GM23338 (cell line): Measurements from ENCODE around the gene PNMA1.

Source experiments
- CREB1 ChIP-seq: fragments of 250-450 bp; sonication (Bioruptor Pico); IDR thresholded peaks from 2 replicates; pipeline ENCODE4 v1.5.0; 2020; ENCODE audit warnings: low read depth, mild to moderate bottlenecking, moderate library complexity
- EZH2 ChIP-seq: fragments of 200-600 bp; sonication (generic); IDR thresholded peaks from one replicate; pipeline ENCODE4 v1.8.0; 2017; ENCODE audit warnings: antibody characterized with exemption, mild to moderate bottlenecking, low read depth; ENCODE audit not compliant: unreplicated experiment
- EZH2phosphoT487 ChIP-seq: fragments of 200-600 bp; sonication (generic); IDR thresholded peaks from one replicate; pipeline ENCODE4 v1.8.1; 2018; ENCODE audit warnings: antibody characterized with exemption; ENCODE audit not compliant: unreplicated experiment
- POLR2AphosphoS5 ChIP-seq: IDR thresholded peaks from 2 replicates; pipeline ENCODE4 v1.6.1; 2016; ENCODE audit warnings: antibody characterized with exemption, low read depth
- TF ChIP-seq, protein P1 (sequence below), 2 experiments: fragments of 200-600 bp in 1 of 2; sonication (generic) in 1 of 2; conservative IDR thresholded peaks; 2 replicates each; pipeline versions ENCODE4 v1.5.1 to v1.6.1; 2016 to 2017; ENCODE audit warnings: antibody characterized with exemption in 2 of 2, low read depth in 2 of 2, mild to moderate bottlenecking in 2 of 2, moderate library complexity in 1 of 2
- TF ChIP-seq, protein P2 (sequence below): IDR thresholded peaks from one replicate; pipeline ENCODE4 v1.6.1; 2018; ENCODE audit warnings: antibody characterized with exemption; ENCODE audit not compliant: unreplicated experiment
- TF ChIP-seq, protein P3 (sequence below): IDR thresholded peaks from 2 replicates; pipeline ENCODE4 v1.6.1; 2016; ENCODE audit warnings: antibody characterized with exemption

DNA sequence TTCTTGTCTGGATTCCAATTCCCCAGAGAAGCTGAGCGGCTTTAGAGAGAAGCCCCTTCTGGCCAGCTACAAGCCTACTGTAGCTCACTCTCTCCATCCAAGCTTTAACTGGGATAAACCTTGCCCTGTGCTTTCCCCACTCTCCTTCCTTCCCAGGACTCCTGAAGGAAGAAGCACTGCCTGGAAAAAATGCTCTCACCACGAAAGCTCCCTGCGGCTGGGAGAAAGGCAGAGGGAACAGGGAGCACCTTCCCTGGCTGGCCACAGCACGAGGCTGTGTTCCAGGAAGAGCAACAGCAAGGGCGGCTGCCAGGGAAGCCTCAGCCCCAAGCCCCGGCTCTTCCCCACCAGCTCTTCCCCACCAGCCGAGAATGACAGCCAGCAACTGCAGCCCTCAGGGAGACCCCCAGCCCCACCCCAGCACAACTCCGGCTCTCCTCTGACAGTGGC lies 40.8 kb upstream of the PNMA1 start:
- TF ChIP-seq, protein P1, sequence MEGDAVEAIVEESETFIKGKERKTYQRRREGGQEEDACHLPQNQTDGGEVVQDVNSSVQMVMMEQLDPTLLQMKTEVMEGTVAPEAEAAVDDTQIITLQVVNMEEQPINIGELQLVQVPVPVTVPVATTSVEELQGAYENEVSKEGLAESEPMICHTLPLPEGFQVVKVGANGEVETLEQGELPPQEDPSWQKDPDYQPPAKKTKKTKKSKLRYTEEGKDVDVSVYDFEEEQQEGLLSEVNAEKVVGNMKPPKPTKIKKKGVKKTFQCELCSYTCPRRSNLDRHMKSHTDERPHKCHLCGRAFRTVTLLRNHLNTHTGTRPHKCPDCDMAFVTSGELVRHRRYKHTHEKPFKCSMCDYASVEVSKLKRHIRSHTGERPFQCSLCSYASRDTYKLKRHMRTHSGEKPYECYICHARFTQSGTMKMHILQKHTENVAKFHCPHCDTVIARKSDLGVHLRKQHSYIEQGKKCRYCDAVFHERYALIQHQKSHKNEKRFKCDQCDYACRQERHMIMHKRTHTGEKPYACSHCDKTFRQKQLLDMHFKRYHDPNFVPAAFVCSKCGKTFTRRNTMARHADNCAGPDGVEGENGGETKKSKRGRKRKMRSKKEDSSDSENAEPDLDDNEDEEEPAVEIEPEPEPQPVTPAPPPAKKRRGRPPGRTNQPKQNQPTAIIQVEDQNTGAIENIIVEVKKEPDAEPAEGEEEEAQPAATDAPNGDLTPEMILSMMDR (conservative IDR thresholded peaks at IDR 0.05; ENCODE audit: low read depth in 2 of 2): no peak
- TF ChIP-seq EZH2phosphoT487 (no peak), POLR2AphosphoS5 (no peak), EZH2 (no peak), CREB1 (CRISPR knock-in tag) (no peak)
- TF ChIP-seq, protein P2, sequence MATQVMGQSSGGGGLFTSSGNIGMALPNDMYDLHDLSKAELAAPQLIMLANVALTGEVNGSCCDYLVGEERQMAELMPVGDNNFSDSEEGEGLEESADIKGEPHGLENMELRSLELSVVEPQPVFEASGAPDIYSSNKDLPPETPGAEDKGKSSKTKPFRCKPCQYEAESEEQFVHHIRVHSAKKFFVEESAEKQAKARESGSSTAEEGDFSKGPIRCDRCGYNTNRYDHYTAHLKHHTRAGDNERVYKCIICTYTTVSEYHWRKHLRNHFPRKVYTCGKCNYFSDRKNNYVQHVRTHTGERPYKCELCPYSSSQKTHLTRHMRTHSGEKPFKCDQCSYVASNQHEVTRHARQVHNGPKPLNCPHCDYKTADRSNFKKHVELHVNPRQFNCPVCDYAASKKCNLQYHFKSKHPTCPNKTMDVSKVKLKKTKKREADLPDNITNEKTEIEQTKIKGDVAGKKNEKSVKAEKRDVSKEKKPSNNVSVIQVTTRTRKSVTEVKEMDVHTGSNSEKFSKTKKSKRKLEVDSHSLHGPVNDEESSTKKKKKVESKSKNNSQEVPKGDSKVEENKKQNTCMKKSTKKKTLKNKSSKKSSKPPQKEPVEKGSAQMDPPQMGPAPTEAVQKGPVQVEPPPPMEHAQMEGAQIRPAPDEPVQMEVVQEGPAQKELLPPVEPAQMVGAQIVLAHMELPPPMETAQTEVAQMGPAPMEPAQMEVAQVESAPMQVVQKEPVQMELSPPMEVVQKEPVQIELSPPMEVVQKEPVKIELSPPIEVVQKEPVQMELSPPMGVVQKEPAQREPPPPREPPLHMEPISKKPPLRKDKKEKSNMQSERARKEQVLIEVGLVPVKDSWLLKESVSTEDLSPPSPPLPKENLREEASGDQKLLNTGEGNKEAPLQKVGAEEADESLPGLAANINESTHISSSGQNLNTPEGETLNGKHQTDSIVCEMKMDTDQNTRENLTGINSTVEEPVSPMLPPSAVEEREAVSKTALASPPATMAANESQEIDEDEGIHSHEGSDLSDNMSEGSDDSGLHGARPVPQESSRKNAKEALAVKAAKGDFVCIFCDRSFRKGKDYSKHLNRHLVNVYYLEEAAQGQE: no peak
- TF ChIP-seq, protein P3, sequence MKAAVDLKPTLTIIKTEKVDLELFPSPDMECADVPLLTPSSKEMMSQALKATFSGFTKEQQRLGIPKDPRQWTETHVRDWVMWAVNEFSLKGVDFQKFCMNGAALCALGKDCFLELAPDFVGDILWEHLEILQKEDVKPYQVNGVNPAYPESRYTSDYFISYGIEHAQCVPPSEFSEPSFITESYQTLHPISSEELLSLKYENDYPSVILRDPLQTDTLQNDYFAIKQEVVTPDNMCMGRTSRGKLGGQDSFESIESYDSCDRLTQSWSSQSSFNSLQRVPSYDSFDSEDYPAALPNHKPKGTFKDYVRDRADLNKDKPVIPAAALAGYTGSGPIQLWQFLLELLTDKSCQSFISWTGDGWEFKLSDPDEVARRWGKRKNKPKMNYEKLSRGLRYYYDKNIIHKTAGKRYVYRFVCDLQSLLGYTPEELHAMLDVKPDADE: no peak
